ENCODE data around the gene FAM184A.

DNA sequence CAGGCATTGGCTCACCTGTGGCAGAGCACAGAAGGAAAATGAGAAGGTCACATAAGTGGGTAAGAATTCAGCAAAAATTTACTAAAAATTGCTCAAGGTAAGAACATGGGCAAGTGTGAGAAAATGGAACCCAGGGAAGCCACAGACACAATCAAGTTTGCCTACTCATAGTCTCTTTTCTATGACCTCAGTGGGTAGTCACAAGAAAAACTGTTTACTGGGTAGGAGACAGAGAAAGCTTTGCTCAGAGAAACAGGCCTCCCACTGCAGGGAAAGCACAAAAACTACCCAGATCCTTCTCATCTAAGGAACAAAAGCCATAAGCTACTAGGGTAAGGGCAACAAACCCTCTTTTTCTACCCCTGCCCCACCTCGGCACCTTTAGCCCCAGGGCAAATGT, 35.2 kb downstream of the FAM184A start:
- TF ChIP-seq, protein P1, sequence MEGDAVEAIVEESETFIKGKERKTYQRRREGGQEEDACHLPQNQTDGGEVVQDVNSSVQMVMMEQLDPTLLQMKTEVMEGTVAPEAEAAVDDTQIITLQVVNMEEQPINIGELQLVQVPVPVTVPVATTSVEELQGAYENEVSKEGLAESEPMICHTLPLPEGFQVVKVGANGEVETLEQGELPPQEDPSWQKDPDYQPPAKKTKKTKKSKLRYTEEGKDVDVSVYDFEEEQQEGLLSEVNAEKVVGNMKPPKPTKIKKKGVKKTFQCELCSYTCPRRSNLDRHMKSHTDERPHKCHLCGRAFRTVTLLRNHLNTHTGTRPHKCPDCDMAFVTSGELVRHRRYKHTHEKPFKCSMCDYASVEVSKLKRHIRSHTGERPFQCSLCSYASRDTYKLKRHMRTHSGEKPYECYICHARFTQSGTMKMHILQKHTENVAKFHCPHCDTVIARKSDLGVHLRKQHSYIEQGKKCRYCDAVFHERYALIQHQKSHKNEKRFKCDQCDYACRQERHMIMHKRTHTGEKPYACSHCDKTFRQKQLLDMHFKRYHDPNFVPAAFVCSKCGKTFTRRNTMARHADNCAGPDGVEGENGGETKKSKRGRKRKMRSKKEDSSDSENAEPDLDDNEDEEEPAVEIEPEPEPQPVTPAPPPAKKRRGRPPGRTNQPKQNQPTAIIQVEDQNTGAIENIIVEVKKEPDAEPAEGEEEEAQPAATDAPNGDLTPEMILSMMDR (IDR thresholded peaks at IDR 0.05) = no peak
- no peak for TF ChIP-seq POLR2A (IDR thresholded peaks at IDR 0.05)
